Panc1 (cell line): ENCODE results near the gene FUBP3.

Experiments
- CTCF ChIP-seq: fragments of 450-650 bp; IDR thresholded peaks from 2 replicates; pipeline ENCODE4 v1.5.1; 2017; ENCODE audit warnings: mild to moderate bottlenecking
- POLR2AphosphoS5 ChIP-seq: IDR thresholded peaks from 2 replicates; pipeline ENCODE4 v1.6.1; 2012; ENCODE audit warnings: mild to moderate bottlenecking, low read depth, low read length, moderate library complexity
- SIN3A ChIP-seq: IDR thresholded peaks from 2 replicates; pipeline ENCODE4 v1.6.1; 2012; ENCODE audit warnings: low read depth, mild to moderate bottlenecking, low read length, moderate library complexity, borderline replicate concordance; ENCODE audit not compliant: insufficient read depth

GRCh38 chr9:130556396-130557076 lies 22.8 kb upstream of the FUBP3 start:
- TF ChIP-seq CTCF (no peak), SIN3A (no peak), POLR2AphosphoS5 (no peak)
